Measurements from ENCODE around the gene DHRS9.

DNA sequence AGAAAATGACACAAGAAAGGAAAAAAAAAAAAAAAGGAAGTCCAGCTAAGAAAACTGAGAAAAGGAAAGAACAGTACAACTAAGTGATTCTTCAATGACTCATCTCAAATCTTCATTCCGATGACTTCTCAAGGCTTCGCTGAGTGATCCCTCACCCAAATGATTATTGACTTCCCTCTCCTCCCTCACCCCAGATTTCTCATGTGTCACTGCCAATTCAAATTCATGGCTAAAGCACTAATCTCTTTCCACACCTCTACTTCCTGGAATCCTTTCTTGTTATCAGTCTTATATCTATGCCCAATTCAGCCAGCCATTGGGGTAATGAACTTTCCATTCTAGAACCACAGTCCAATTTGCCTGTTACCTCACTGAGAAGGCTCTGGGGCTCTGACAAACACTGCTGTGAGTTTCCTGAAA lies 31.0 kb upstream of the DHRS9 start:
- TF ChIP-seq, protein P1, sequence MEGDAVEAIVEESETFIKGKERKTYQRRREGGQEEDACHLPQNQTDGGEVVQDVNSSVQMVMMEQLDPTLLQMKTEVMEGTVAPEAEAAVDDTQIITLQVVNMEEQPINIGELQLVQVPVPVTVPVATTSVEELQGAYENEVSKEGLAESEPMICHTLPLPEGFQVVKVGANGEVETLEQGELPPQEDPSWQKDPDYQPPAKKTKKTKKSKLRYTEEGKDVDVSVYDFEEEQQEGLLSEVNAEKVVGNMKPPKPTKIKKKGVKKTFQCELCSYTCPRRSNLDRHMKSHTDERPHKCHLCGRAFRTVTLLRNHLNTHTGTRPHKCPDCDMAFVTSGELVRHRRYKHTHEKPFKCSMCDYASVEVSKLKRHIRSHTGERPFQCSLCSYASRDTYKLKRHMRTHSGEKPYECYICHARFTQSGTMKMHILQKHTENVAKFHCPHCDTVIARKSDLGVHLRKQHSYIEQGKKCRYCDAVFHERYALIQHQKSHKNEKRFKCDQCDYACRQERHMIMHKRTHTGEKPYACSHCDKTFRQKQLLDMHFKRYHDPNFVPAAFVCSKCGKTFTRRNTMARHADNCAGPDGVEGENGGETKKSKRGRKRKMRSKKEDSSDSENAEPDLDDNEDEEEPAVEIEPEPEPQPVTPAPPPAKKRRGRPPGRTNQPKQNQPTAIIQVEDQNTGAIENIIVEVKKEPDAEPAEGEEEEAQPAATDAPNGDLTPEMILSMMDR (IDR thresholded peaks at IDR 0.05; ENCODE audit: low read depth, low read length), result no peak
- no peak for TF ChIP-seq POLR2A (IDR thresholded peaks at IDR 0.05; ENCODE audit: extremely low read depth, insufficient read length)

Data from NB4 (cell line).